Measurements from ENCODE around the gene PTPRC. TPM values are rescaled to one million over a fixed set of nuclear protein-coding genes. Genes with fewer than 3 reads are reported as not detected.

PTPRC gene
- total RNA-seq, 4 donors from 2014 or later, result 4.7 to 11.4 (median 6.7) TPM

DNA sequence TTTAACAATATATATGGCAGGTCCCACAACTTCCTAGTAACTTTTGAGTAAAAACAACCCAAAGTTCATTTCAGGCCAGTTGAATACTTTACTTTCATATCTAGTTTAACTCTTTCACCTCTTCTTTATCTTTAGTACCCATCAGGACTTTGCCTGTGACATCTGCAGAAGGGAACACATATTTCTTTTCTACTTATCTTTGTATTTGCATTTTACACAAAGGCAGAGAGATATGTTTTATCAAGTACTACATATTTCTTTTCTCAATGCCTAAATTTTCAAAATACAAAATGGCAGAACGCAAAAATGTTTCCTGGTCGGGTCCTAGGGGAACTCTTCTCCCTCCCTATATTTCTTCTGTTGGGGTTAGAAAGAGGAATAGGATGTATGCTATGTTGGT is 6.8 kb upstream of the PTPRC start:
- H3K27me3 ChIP-seq, result no peaks in the 10 kb centered on the region
- H3K4me3 ChIP-seq, result no peak overlapping the region
- no peak overlapping the region for H3K27ac ChIP-seq
- TF ChIP-seq, protein P1, sequence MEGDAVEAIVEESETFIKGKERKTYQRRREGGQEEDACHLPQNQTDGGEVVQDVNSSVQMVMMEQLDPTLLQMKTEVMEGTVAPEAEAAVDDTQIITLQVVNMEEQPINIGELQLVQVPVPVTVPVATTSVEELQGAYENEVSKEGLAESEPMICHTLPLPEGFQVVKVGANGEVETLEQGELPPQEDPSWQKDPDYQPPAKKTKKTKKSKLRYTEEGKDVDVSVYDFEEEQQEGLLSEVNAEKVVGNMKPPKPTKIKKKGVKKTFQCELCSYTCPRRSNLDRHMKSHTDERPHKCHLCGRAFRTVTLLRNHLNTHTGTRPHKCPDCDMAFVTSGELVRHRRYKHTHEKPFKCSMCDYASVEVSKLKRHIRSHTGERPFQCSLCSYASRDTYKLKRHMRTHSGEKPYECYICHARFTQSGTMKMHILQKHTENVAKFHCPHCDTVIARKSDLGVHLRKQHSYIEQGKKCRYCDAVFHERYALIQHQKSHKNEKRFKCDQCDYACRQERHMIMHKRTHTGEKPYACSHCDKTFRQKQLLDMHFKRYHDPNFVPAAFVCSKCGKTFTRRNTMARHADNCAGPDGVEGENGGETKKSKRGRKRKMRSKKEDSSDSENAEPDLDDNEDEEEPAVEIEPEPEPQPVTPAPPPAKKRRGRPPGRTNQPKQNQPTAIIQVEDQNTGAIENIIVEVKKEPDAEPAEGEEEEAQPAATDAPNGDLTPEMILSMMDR (IDR thresholded peaks at IDR 0.05), result no peak
- TF ChIP-seq POLR2AphosphoS5 (IDR thresholded peaks at IDR 0.05) (no peak), EP300 (IDR thresholded peaks at IDR 0.05) (no peak), POLR2A (IDR thresholded peaks at IDR 0.05) (no peak)
- 84% methylated on average over 2 of the region's 2 CpGs for WGBS
- H3K9me3 ChIP-seq, result no peaks in the 10 kb centered on the region
- H3K36me3 ChIP-seq, result no peaks in the 10 kb centered on the region
- H3K4me1 ChIP-seq, result no peaks in the 10 kb centered on the region
- no peak for DNase-seq (ENCODE audit: low spot score in 2 of 2)

DNA sequence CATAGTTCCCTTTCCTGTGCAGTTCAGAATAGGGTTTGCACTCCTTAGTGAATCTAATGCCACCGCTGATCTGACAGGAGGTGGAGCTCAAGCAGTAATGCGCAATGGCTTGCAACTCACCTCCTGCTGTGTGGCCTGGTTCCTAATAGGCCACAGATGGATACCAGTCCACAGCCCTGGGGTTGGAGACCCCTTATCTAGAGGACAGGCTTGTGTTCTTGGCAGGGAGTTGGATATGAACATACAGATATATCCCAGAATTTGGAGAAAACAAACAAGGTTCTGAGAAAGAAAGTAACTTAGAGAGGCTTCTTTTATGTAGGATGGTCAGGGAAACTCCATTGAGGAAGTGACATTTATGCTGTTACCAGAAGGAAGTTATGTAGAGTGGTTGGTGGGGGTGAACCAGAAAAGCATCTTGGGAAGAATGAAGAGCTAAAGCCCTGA is 5.1 kb upstream of the PTPRC start:
- H3K27ac ChIP-seq, result no peak overlapping the region
- H3K4me1 ChIP-seq, result no peaks in the 10 kb centered on the region
- H3K36me3 ChIP-seq, result no peaks in the 10 kb centered on the region
- TF ChIP-seq, protein P1 (IDR thresholded peaks at IDR 0.05), result no peak
- no peak for TF ChIP-seq POLR2A (IDR thresholded peaks at IDR 0.05)
- TF ChIP-seq POLR2AphosphoS5 (IDR thresholded peaks at IDR 0.05), result no peak
- TF ChIP-seq EP300 (IDR thresholded peaks at IDR 0.05), result no peak
- WGBS, result 78% methylated on average over 2 of the region's 2 CpGs
- no peak for DNase-seq (ENCODE audit: low spot score in 2 of 2)
- no peak overlapping the region for H3K4me3 ChIP-seq
- no peaks in the 10 kb centered on the region for H3K27me3 ChIP-seq
- no peaks in the 10 kb centered on the region for H3K9me3 ChIP-seq

DNA sequence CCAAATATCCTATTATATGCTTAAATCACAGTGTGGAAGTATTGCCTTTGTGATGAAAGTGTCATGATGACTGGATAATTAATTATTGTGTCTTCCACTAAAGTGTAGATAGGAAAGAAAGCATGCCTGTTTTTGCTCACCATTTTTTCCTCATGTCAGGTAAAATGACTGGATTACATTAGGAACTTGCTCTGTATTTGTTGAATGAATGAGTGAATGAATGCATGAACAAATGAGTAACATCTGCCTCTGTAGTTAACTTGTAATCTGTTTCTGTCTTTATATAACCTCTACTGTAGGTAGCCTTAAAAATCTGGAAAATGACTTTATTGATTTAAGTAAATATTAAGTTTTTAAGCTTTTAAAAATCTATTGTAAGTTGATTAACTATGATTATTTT is 2.9 kb upstream of the PTPRC start:
- no peaks in the 10 kb centered on the region for H3K9me3 ChIP-seq
- DNase-seq (ENCODE audit: low spot score in 2 of 2), result no peak
- H3K4me1 ChIP-seq, result no peaks in the 10 kb centered on the region
- no peaks in the 10 kb centered on the region for H3K27me3 ChIP-seq
- no peak overlapping the region for H3K27ac ChIP-seq
- TF ChIP-seq POLR2AphosphoS5 (IDR thresholded peaks at IDR 0.05), result no peak
- TF ChIP-seq, protein P1 (IDR thresholded peaks at IDR 0.05), result no peak
- no peak for TF ChIP-seq EP300 (IDR thresholded peaks at IDR 0.05)
- no peak for TF ChIP-seq POLR2A (IDR thresholded peaks at IDR 0.05)
- H3K4me3 ChIP-seq, result no peak overlapping the region
- H3K36me3 ChIP-seq, result no peaks in the 10 kb centered on the region

DNA sequence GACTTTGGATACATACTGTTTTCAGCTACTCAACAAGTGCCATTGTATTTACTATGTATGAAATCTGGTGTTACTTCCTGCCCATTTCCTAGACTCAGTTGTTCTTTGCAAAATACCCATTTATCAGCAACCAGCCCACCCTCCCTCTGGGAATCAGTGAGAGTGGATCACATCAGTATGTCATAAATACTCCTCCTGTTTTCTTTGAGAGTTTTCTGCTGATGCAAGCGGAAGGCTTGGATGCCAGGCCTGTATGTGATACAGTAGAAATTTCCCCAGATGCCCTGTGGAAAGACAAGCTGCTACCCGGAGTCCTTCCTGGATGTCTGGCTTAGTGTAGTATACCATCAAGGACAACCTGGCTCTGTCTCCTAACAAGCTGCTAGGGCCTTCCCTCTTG is 2.4 kb upstream of the PTPRC start:
- WGBS, result 83% methylated on average over 2 of the region's 2 CpGs
- no peak for DNase-seq (ENCODE audit: low spot score in 2 of 2)

DNA sequence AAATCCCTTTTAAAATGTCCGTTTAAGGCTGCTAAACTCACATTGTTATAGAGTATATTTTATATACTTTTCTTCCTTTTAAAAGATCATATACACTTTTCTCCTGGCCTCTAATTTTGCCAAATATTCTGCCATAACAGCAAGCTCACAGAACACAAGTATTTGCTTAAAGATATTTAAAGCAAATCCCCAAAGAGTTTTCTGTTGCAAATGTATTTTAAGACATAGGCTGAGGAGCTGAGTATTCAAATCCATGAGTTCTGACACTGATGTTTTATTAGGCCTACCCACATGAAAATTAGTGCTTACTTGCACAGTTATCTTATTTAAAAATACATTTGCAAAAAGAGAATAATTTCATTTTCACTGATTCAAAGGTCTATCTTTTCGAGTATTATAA is 1.7 kb upstream of the PTPRC start:
- Histone ChIP-seq H3K27ac (no peak overlapping the region), H3K36me3 (no peaks in the 10 kb centered on the region), H3K4me1 (no peaks in the 10 kb centered on the region), H3K27me3 (no peaks in the 10 kb centered on the region), H3K9me3 (no peaks in the 10 kb centered on the region), H3K4me3 (no peak overlapping the region)
- 90% methylated on average over 2 of the region's 2 CpGs for WGBS
- TF ChIP-seq POLR2AphosphoS5 (IDR thresholded peaks at IDR 0.05), result no peak
- no peak for DNase-seq (ENCODE audit: low spot score in 2 of 2)

More for the DNA sequence above, 2.4 kb upstream of the PTPRC start:
- Histone ChIP-seq H3K27ac (no peak overlapping the region), H3K36me3 (no peaks in the 10 kb centered on the region), H3K4me3 (no peak overlapping the region), H3K9me3 (no peaks in the 10 kb centered on the region), H3K27me3 (no peaks in the 10 kb centered on the region), H3K4me1 (no peaks in the 10 kb centered on the region)
- TF ChIP-seq POLR2A (IDR thresholded peaks at IDR 0.05), result no peak
- no peak for TF ChIP-seq EP300 (IDR thresholded peaks at IDR 0.05)
- TF ChIP-seq, protein P1 (IDR thresholded peaks at IDR 0.05), result no peak
- no peak for TF ChIP-seq POLR2AphosphoS5 (IDR thresholded peaks at IDR 0.05)

DNA sequence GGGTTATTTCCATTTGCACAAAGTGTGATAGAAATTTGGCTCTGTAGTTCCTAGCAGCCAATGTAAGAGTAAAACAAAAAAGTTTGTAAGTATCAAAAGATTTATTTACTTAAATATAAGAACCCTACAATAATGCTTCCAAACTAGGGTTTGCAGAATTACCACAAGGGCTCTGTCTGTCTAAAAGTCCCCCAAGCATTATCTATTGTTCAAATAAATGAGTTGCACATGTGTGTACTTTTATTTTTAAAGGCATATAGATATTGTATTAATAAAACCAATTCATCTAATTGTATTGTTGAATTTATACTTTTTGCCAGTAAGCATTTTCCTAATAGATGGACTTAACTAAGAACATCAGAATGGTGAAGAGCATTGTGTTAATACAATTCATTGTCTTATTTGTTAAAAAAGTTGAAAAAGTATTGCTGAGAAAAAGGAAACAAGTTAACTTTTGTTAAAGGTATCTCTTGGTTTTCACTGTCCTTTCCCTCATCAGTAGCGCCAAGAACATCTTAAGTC is 863 bp upstream of the PTPRC start:
- H3K27me3 ChIP-seq, result no peaks in the 10 kb centered on the region
- no peaks in the 10 kb centered on the region for H3K36me3 ChIP-seq
- H3K4me3 ChIP-seq, result no peak overlapping the region
- WGBS, result 91% methylated on average over 1 of the region's 1 CpG
- no peaks in the 10 kb centered on the region for H3K4me1 ChIP-seq
- no peaks in the 10 kb centered on the region for H3K9me3 ChIP-seq
- TF ChIP-seq EP300 (IDR thresholded peaks at IDR 0.05) (no peak), POLR2A (IDR thresholded peaks at IDR 0.05) (no peak), POLR2AphosphoS5 (IDR thresholded peaks at IDR 0.05) (no peak)
- TF ChIP-seq, protein P1 (IDR thresholded peaks at IDR 0.05), result no peak
- no peak for DNase-seq (ENCODE audit: low spot score in 2 of 2)
- no peak overlapping the region for H3K27ac ChIP-seq

Data from suprapubic skin (tissue), 4 donors.